Hepatocyte (in vitro differentiated cells): ENCODE results near the gene ARAP1. TPM values are rescaled to one million over a fixed set of nuclear protein-coding genes. Genes with fewer than 3 reads are reported as not detected.

Source experiments
- DNase-seq: peaks from one replicate; pipeline ENCODE4 v3.0.0-alpha.2; 2016; ENCODE audit warnings: low spot score
- H2AFZ ChIP-seq: fragments of 200-600 bp; sonication (generic); 2 replicates; pipeline ENCODE4 v1.6.0; 2016; ENCODE audit warnings: antibody characterized with exemption, mild to moderate bottlenecking
- H3K27ac ChIP-seq: fragments of 200-600 bp; sonication (generic); 2 replicates; pipeline ENCODE4 v1.5.1; 2016; ENCODE audit warnings: mild to moderate bottlenecking
- H3K27me3 ChIP-seq: fragments of 200-600 bp; sonication (generic); 2 replicates; pipeline ENCODE4 v1.6.1; 2016
- H3K36me3 ChIP-seq: fragments of 200-600 bp; sonication (generic); replicated peaks from 2 replicates; pipeline ENCODE4 v1.5.1; 2016; ENCODE audit warnings: low read depth; ENCODE audit not compliant: insufficient read depth
- H3K4me1 ChIP-seq: fragments of 200-600 bp; sonication (generic); 2 replicates; pipeline ENCODE4 v1.5.1; 2016; ENCODE audit warnings: mild to moderate bottlenecking, moderate library complexity; ENCODE audit not compliant: insufficient read depth
- H3K4me2 ChIP-seq: fragments of 200-600 bp; sonication (generic); 2 replicates; pipeline ENCODE4 v1.6.0; 2016
- H3K4me3 ChIP-seq: fragments of 200-600 bp; sonication (generic); 2 replicates; pipeline ENCODE4 v1.5.1; 2016; ENCODE audit warnings: mild to moderate bottlenecking
- H3K79me2 ChIP-seq: fragments of 200-600 bp; sonication (generic); 2 replicates; pipeline ENCODE4 v1.6.0; 2017; ENCODE audit warnings: mild to moderate bottlenecking
- H3K9me2 ChIP-seq: fragments of 200-600 bp; sonication (generic); replicated peaks from 2 replicates; pipeline ENCODE4 v1.6.0; 2017; ENCODE audit warnings: mild to moderate bottlenecking; ENCODE audit not compliant: insufficient read depth
- H3K9me3 ChIP-seq: fragments of 200-600 bp; sonication (generic); 2 replicates; pipeline ENCODE4 v1.5.1; 2016; ENCODE audit warnings: low read depth, mild to moderate bottlenecking
- H4K20me1 ChIP-seq: fragments of 200-600 bp; sonication (generic); 2 replicates; pipeline ENCODE4 v1.6.0; 2016; ENCODE audit warnings: mild to moderate bottlenecking; ENCODE audit not compliant: insufficient read depth, poor library complexity, severe bottlenecking
- EZH2 ChIP-seq: fragments of 200-600 bp; sonication (generic); IDR thresholded peaks from 2 replicates; pipeline ENCODE4 v1.6.1; 2016; ENCODE audit warnings: antibody characterized with exemption, mild to moderate bottlenecking, borderline replicate concordance
- EZH2phosphoT487 ChIP-seq: fragments of 200-600 bp; sonication (generic); IDR thresholded peaks from one replicate; pipeline ENCODE4 v1.6.1; 2018; ENCODE audit warnings: antibody characterized with exemption, mild to moderate bottlenecking, low read depth, moderate library complexity; ENCODE audit not compliant: unreplicated experiment, severe bottlenecking
- WGBS: methylation state at CpG from one replicate; pipeline ENCODE4 v1.1.6; 2016; ENCODE audit warnings: low lambda C conversion rate; ENCODE audit errors: missing lambda C conversion rate; 5-methylcytosine and 5-hydroxymethylcytosine counted together
- polyA plus RNA-seq: library from polyadenylated mRNA; unstranded; fragments of >200 nt; fragmentation: Nextera tagmentation; extraction: Ambion mirVana; gene quantifications from 2 replicates; pipeline ENCODE4 v1.2.1, GENCODE V29; 2016
- total RNA-seq: library from RNA; depleted of rRNA; stranded (reverse); fragments of >200 nt; gene quantifications from 2 replicates; pipeline ENCODE4 v1.2.3, GENCODE V29; 2014
- TF ChIP-seq, protein P1 (sequence below): fragments of 200-600 bp; sonication (generic); IDR thresholded peaks from 2 replicates; pipeline ENCODE4 v1.5.1; 2016; ENCODE audit warnings: antibody characterized with exemption, mild to moderate bottlenecking; ENCODE audit not compliant: poor library complexity

The ARAP1 gene
- total and polyA plus RNA-seq, 2 experiments from 2014 or later, result 60.2 to 118 TPM

DNA sequence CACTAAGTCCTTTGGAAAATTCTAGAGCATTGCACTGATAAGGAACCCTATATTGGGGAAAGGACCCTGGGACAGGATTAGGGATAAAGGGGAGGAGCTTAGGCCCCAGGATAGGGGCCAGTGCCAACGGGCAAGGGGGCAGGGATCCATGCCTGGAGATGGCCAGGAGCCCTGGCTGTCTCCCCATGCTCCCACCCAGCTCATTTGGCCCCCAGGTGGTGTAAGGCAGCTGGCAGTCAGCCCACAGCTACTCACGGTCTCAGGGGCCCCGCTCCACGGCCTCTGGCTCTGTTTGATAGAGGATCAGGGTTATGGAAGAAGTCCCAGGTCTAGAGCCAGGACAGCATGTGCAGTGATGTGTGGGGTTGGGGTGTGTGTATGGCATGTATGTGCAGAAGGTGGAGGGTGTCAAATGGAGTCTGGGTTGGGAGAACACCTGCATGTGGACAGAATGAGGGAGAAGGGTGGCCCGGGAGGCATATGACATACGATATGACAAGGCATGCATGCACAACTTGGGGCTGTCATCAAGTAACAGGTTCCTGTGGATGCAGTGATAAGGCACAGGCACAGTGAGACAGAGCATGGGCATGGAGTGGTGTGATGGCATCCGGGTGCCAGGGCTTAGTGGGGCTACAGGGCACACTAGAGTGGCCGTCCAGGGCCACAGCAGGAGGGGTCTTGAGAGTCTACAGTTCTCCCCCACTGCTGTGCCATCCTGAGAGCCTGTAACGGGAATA lies 59.5 kb downstream of the ARAP1 start:
- 96% methylated on average over 9 of the region's 9 CpGs for whole genome bisulfite sequencing
- no peaks in the 10 kb centered on the region for H3K9me3 ChIP-seq
- H3K4me3 ChIP-seq, result no peak overlapping the region
- no peak overlapping the region for H2AFZ ChIP-seq
- H3K79me2 ChIP-seq, result no peaks in the 10 kb centered on the region
- H4K20me1 ChIP-seq, result no peaks in the 10 kb centered on the region
- no peak for TF ChIP-seq EZH2
- TF ChIP-seq, protein P1, sequence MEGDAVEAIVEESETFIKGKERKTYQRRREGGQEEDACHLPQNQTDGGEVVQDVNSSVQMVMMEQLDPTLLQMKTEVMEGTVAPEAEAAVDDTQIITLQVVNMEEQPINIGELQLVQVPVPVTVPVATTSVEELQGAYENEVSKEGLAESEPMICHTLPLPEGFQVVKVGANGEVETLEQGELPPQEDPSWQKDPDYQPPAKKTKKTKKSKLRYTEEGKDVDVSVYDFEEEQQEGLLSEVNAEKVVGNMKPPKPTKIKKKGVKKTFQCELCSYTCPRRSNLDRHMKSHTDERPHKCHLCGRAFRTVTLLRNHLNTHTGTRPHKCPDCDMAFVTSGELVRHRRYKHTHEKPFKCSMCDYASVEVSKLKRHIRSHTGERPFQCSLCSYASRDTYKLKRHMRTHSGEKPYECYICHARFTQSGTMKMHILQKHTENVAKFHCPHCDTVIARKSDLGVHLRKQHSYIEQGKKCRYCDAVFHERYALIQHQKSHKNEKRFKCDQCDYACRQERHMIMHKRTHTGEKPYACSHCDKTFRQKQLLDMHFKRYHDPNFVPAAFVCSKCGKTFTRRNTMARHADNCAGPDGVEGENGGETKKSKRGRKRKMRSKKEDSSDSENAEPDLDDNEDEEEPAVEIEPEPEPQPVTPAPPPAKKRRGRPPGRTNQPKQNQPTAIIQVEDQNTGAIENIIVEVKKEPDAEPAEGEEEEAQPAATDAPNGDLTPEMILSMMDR, result no peak
- TF ChIP-seq EZH2phosphoT487, result no peak
- H3K36me3 ChIP-seq, result no peaks in the 10 kb centered on the region
- no peaks in the 10 kb centered on the region for H3K27me3 ChIP-seq
- no peaks in the 10 kb centered on the region for H3K9me2 ChIP-seq
- no peaks in the 10 kb centered on the region for H3K4me1 ChIP-seq
- H3K4me2 ChIP-seq, result no peak overlapping the region
- no peak overlapping the region for H3K27ac ChIP-seq
- DNase-seq, result no peak

DNA sequence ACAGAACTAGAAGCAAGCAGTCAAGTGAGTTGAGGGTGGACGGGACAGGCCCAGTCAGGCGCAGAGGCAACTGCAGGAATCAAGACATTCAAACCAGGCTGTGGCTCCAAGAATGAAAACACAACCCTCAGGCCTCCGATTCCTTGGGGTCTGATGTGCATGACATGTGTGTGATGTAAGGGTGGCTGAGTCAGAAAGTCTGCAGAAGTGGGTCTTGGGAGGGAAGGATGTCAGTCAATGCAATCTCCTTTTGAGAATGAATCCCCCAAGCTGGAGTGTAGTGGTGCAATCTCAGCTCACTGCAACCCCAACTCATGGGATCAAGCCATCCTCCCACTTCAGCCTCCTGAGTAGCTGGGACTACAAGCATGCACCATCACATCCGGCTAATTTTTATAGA lies 62.0 kb downstream of the ARAP1 start:
- no peak for TF ChIP-seq EZH2phosphoT487
- TF ChIP-seq, protein P1, result no peak
- H3K4me2 ChIP-seq, result no peak overlapping the region
- DNase-seq, result no peak
- H3K4me1 ChIP-seq, result peaks cover 5% of the 10 kb centered on the region
- H3K4me3 ChIP-seq, result no peak overlapping the region
- H3K27me3 ChIP-seq, result no peaks in the 10 kb centered on the region
- H4K20me1 ChIP-seq, result no peaks in the 10 kb centered on the region
- no peak overlapping the region for H2AFZ ChIP-seq
- no peaks in the 10 kb centered on the region for H3K79me2 ChIP-seq
- H3K36me3 ChIP-seq, result no peaks in the 10 kb centered on the region
- H3K9me2 ChIP-seq, result no peaks in the 10 kb centered on the region
- no peak overlapping the region for H3K27ac ChIP-seq
- WGBS, result 100% methylated on average over 4 of the region's 4 CpGs
- no peaks in the 10 kb centered on the region for H3K9me3 ChIP-seq

DNA sequence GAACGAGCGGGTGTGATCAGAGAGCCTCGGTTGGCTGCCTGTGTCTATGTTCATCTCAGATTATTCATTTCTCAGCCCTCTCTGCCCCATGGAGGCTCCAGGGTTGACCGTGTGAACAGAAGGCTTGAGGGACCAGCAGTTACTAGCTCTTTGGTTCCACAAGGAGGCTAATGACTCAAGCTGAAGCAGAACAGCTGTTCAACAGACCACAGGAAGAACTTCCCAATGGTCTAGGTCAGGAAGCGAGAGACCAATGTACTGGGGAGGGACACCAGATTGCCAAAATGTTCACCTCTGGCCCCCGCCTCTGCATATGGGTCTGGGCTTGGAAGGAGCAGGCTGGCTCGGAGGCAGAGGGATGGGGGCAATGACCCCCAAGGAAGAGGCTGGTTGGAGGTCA lies 63.3 kb downstream of the ARAP1 start:
- no peaks in the 10 kb centered on the region for H3K27me3 ChIP-seq
- no peak overlapping the region for H2AFZ ChIP-seq
- TF ChIP-seq EZH2phosphoT487 (no peak), EZH2 (no peak)
- TF ChIP-seq, protein P1, result no peak
- H3K79me2 ChIP-seq, result no peaks in the 10 kb centered on the region
- H3K9me3 ChIP-seq, result no peaks in the 10 kb centered on the region
- no peak for DNase-seq
- peaks cover 5% of the 10 kb centered on the region for H3K4me1 ChIP-seq
- H3K9me2 ChIP-seq, result no peaks in the 10 kb centered on the region
- H4K20me1 ChIP-seq, result no peaks in the 10 kb centered on the region
- no peak overlapping the region for H3K4me3 ChIP-seq
- 93% methylated on average over 7 of the region's 7 CpGs for WGBS
- H3K36me3 ChIP-seq, result no peaks in the 10 kb centered on the region
- no peak overlapping the region for H3K27ac ChIP-seq
- H3K4me2 ChIP-seq, result no peak overlapping the region
